Measurements from ENCODE around the gene NPAT. TPM values are rescaled to one million over a fixed set of nuclear protein-coding genes. Genes with fewer than 3 reads are reported as not detected.

The NPAT gene
- total RNA-seq, 4 donors from 2014 or later, result 9.5 to 14.9 (median 12.4) TPM

- WGBS, 2 donors (ENCODE audit: low coverage in 1 of 2), result 88 to 100% methylated on average over 2 of the region's 2 CpGs
- Histone ChIP-seq H3K4me3 (no peak overlapping the region), H3K4me1 (no peaks in the 10 kb centered on the region), H3K36me3 (peaks cover 3 to 98% of the 10 kb centered on the region in 2 donors), H3K9me3 (no peaks in the 10 kb centered on the region), H3K27me3 (no peaks in the 10 kb centered on the region), H3K27ac (no peak overlapping the region)
- no peak for ATAC-seq
- TF ChIP-seq EP300 (IDR thresholded peaks at IDR 0.05), result no peak
- TF ChIP-seq POLR2AphosphoS5 (IDR thresholded peaks at IDR 0.05), result no peak
- no peak for TF ChIP-seq POLR2A (IDR thresholded peaks at IDR 0.05)
- no peak for TF ChIP-seq CTCF (IDR thresholded peaks at IDR 0.05)
These were observed 13.2 kb upstream of the NPAT start for GRCh38 chr11:108235633-108236032.

- Histone ChIP-seq H3K4me1 (no peaks in the 10 kb centered on the region), H3K9me3 (no peaks in the 10 kb centered on the region), H3K27ac (no peak overlapping the region), H3K4me3 (no peak overlapping the region), H3K27me3 (no peaks in the 10 kb centered on the region), H3K36me3 (peaks cover 6 to 98% of the 10 kb centered on the region in 2 donors)
- WGBS, 2 donors (ENCODE audit: low coverage in 1 of 2), result 87 to 100% methylated on average over 1 of the region's 1 CpG
- no peak for TF ChIP-seq POLR2A (IDR thresholded peaks at IDR 0.05)
- TF ChIP-seq EP300 (IDR thresholded peaks at IDR 0.05), result no peak
- TF ChIP-seq CTCF (IDR thresholded peaks at IDR 0.05), result no peak
- TF ChIP-seq POLR2AphosphoS5 (IDR thresholded peaks at IDR 0.05), result no peak
- no peak for ATAC-seq
These were observed 12.8 kb upstream of the NPAT start for GRCh38 chr11:108235192-108235591.

- no peaks in the 10 kb centered on the region for H3K9me3 ChIP-seq
- no peak overlapping the region for H3K4me3 ChIP-seq
- peaks cover 0 to 5% (median 0%) of the 10 kb centered on the region in 3 donors for H3K4me1 ChIP-seq
- TF ChIP-seq POLR2AphosphoS5 (IDR thresholded peaks at IDR 0.05) (no peak), CTCF (IDR thresholded peaks at IDR 0.05) (no peak), POLR2A (IDR thresholded peaks at IDR 0.05) (no peak), EP300 (IDR thresholded peaks at IDR 0.05) (no peak)
- 93 to 100% methylated on average over 2 of the region's 2 CpGs for WGBS, 2 donors (ENCODE audit: low coverage in 1 of 2)
- no peak for ATAC-seq
- H3K36me3 ChIP-seq, result peaks cover 9 to 98% of the 10 kb centered on the region in 2 donors
- no peak overlapping the region for H3K27ac ChIP-seq
- no peaks in the 10 kb centered on the region for H3K27me3 ChIP-seq
These were observed 11.0 kb upstream of the NPAT start for GRCh38 chr11:108233277-108233945.

- H3K27me3 ChIP-seq, result no peaks in the 10 kb centered on the region
- no peak overlapping the region for H3K4me3 ChIP-seq
- 75 to 90% methylated on average over 1 to 2 of the region's 2 CpGs for WGBS, 2 donors (ENCODE audit: low coverage in 1 of 2)
- H3K4me1 ChIP-seq, result peaks cover 9 to 44% (median 11%) of the 10 kb centered on the region in 3 donors
- TF ChIP-seq EP300 (IDR thresholded peaks at IDR 0.05) (no peak), POLR2AphosphoS5 (IDR thresholded peaks at IDR 0.05) (no peak), POLR2A (IDR thresholded peaks at IDR 0.05) (no peak), CTCF (IDR thresholded peaks at IDR 0.05) (no peak)
- ATAC-seq, result no peak
- H3K36me3 ChIP-seq, result peaks cover 9 to 60% of the 10 kb centered on the region in 2 donors
- no peaks in the 10 kb centered on the region for H3K9me3 ChIP-seq
- H3K27ac ChIP-seq, result no peak overlapping the region
These were observed 5.8 kb upstream of the NPAT start for GRCh38 chr11:108228251-108228650.

- H3K9me3 ChIP-seq, result no peaks in the 10 kb centered on the region
- H3K4me3 ChIP-seq, result no peak overlapping the region
- TF ChIP-seq POLR2AphosphoS5 (IDR thresholded peaks at IDR 0.05), result no peak
- ATAC-seq, result no peak
- H3K4me1 ChIP-seq, result peaks cover 9 to 48% (median 11%) of the 10 kb centered on the region in 3 donors
- H3K36me3 ChIP-seq, result peaks cover 7 to 38% of the 10 kb centered on the region in 2 donors
- 97 to 100% methylated on average over 2 of the region's 2 CpGs for WGBS, 2 donors (ENCODE audit: low coverage in 1 of 2)
- H3K27me3 ChIP-seq, result no peaks in the 10 kb centered on the region
- H3K27ac ChIP-seq, result no peak overlapping the region
These were observed 3.6 kb upstream of the NPAT start for GRCh38 chr11:108226036-108226435.

Measured in gastroesophageal sphincter (tissue), 4 donors.